Measurements from ENCODE around the gene SLC22A4.

Gene SLC22A4

DNA sequence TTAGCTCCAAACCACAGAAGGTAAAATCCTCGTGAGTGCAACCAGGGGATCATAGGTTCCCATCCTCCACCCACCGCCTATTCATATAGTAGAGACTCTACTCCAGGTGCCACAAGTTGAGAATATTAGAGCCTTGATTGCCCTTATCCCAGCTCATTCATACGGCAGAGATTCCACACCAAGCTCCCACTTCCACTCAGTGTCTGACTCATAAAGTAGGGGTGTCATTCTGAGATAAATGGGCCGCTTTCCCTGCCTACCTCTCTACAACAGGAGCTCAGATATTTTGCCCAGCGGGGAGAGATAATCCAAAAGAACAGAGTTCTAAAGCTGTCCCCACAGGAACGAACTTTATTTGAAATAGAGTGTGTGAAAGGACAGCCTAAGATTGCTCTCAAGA lies 9.4 kb downstream of the SLC22A4 start:
- no peak for DNase-seq (ENCODE audit: low read depth)
- H3K4me3 ChIP-seq (ENCODE audit: low read depth, low read length): no peak overlapping the region
- TF ChIP-seq, protein P1, sequence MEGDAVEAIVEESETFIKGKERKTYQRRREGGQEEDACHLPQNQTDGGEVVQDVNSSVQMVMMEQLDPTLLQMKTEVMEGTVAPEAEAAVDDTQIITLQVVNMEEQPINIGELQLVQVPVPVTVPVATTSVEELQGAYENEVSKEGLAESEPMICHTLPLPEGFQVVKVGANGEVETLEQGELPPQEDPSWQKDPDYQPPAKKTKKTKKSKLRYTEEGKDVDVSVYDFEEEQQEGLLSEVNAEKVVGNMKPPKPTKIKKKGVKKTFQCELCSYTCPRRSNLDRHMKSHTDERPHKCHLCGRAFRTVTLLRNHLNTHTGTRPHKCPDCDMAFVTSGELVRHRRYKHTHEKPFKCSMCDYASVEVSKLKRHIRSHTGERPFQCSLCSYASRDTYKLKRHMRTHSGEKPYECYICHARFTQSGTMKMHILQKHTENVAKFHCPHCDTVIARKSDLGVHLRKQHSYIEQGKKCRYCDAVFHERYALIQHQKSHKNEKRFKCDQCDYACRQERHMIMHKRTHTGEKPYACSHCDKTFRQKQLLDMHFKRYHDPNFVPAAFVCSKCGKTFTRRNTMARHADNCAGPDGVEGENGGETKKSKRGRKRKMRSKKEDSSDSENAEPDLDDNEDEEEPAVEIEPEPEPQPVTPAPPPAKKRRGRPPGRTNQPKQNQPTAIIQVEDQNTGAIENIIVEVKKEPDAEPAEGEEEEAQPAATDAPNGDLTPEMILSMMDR (IDR thresholded peaks at IDR 0.05; ENCODE audit: insufficient read depth, low read depth, low read length, missing control alignments): no peak

DNA sequence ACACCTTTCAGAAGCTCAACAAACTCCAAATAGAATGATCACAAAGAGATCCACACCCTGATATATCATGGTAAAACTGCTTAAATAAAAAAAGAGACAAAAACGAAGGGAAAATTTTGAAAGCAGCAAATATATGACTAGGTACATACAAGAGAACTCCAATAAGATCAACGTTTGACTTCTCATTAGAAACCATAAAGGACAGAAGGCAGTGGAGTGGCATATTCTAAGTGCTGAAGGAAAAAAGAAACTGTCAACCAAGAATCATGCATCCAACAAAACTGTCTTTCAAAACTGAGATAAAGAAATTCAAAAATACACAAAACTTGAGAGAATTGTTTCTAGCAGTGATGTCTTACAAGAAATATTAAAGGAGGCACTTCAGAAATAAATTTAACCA lies 11.2 kb downstream of the SLC22A4 start:
- TF ChIP-seq, protein P1 (IDR thresholded peaks at IDR 0.05; ENCODE audit: insufficient read depth, low read depth, low read length, missing control alignments): no peak
- no peak overlapping the region for H3K4me3 ChIP-seq (ENCODE audit: low read depth, low read length)

DNA sequence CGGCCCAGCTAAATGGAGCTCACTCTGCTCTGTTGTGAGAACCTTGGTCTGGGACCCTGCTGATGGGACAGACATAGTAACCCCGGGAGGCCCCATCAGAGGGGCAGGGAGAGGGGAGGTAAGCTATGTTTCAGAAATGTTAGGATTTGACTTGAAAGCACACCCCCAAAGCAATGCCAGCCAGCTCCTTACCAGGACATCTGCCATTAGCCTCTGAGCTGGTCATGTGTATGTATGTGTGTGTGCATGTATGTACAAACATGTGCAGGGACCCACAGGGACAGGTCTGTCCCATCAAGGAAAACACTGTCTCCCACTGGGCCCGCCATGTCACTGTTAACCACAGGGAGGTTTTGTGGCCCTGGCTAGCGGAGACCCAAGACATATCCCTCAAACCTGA lies 14.5 kb downstream of the SLC22A4 start:
- H3K4me3 ChIP-seq (ENCODE audit: low read depth, low read length): no peak overlapping the region
- TF ChIP-seq, protein P1 (IDR thresholded peaks at IDR 0.05; ENCODE audit: insufficient read depth, low read depth, low read length, missing control alignments): no peak
- DNase-seq (ENCODE audit: low read depth): no peak

More for the DNA sequence above, 11.2 kb downstream of the SLC22A4 start:
- DNase-seq (ENCODE audit: low read depth): no peak

DNA sequence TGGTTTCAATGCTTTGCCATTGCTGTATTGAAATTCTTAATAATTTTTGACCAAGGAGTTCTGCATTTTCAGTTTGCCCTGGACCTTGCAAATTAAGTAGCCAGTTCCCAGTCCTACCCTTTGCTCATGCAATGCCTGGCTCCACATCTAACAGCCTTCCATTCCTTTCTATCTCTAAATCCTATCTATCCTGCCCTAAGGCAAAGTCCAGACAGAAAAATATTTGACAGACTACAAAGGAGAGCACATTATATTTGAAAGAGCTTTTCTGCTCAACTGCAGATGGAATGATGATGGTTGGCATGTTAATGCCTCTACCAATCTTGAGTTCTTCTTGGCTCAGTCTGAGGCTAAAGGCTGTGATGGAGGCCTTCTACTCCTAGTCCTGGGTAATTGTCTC lies 15.5 kb downstream of the SLC22A4 start:
- TF ChIP-seq, protein P1 (IDR thresholded peaks at IDR 0.05; ENCODE audit: insufficient read depth, low read depth, low read length, missing control alignments): no peak
- H3K4me3 ChIP-seq (ENCODE audit: low read depth, low read length): no peak overlapping the region
- DNase-seq (ENCODE audit: low read depth): no peak

DNA sequence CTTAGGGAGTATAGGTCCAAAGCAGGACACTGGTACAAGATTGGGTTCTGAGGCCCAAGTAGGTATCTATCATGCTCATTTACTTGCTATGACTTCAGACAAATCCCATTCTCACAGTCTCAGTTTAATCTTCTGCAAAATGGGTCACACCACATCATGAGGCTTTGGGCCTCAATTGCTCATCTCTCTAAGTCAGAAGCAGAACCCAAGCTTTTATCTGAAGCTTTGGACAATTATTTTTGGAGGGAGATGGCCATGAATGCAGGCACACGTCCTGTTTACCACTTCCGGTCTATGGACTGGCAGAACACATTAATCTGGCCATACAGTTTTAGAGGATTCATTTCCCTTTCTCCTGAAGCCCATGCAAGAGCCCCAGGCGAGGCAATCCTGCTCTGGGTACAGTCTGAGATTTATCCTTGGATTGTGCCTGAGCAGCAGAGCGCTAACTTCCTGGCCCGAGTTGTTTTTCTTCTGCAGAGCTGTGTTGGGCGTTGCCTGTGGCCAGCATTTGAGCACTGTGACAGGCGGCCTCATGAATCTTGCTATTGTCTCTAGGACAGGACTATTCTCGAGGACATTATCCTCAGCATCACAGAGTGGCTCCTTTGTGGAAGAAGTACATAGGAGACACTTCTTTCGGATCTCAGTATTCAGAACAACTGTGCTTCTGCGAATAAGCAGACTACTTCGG lies 16.1 kb downstream of the SLC22A4 start:
- DNase-seq (ENCODE audit: low read depth): no peak
- no peak overlapping the region for H3K4me3 ChIP-seq (ENCODE audit: low read depth, low read length)
- TF ChIP-seq, protein P1 (IDR thresholded peaks at IDR 0.05; ENCODE audit: insufficient read depth, low read depth, low read length, missing control alignments): no peak

DNA sequence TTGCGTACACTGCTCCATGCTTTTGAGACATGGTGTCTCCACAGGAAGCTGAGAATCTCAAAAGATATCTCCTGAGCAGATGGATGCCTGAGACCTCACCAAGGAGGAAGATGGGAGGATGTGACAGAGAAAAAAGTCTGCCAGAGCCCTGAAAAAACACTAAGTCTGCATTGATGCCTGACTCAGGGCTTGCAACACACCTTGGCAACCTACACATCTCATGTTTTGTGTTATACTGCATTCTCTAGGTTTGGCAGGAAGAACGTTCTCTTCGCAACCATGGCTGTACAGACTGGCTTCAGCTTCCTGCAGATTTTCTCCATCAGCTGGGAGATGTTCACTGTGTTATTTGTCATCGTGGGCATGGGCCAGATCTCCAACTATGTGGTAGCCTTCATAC lies 19.2 kb downstream of the SLC22A4 start:
- no peak for DNase-seq (ENCODE audit: low read depth)

More for the DNA sequence above, 19.2 kb downstream of the SLC22A4 start:
- H3K4me3 ChIP-seq (ENCODE audit: low read depth, low read length): no peak overlapping the region
- TF ChIP-seq, protein P1 (IDR thresholded peaks at IDR 0.05; ENCODE audit: insufficient read depth, low read depth, low read length, missing control alignments): no peak
